IMR-90 (cell line): ENCODE measurements around the gene ITSN2. TPM values are rescaled to one million over a fixed set of nuclear protein-coding genes. Genes with fewer than 3 reads are reported as not detected.

Experiments
- ATAC-seq: fragments of 200-7000 bp; cut with Tn5 transposase; 2 replicates; pipeline ENCODE4 v1.9.1; 2020; ENCODE audit warnings: low read depth, mild to moderate bottlenecking, moderate library complexity
- BruUV-seq: library from RNA; stranded (reverse); fragments of 400-500 nt; replicated peaks from 2 replicates; lab custom pipeline; 2021; lab: Mats Ljungman, UMichigan
- CTCF ChIA-PET: fragments of 300-600 bp; formaldehyde crosslinking; extraction: SDS; loops from one replicate; lab custom pipeline; 2021; ENCODE audit warnings: antibody characterized with exemption; lab: Yijun Ruan, JAX
- POLR2A ChIA-PET: fragments of 300-600 bp; sonication (Branson Sonifier 250); formaldehyde crosslinking; loops from one replicate; lab custom pipeline; 2022; ENCODE audit warnings: antibody characterized with exemption; ENCODE audit not compliant: unreplicated experiment; lab: Charles Lee
- DNase-seq: peaks from one replicate; pipeline ENCODE4 v3.0.0; 2013
- H2AFZ ChIP-seq: replicated peaks from 2 replicates; pipeline ENCODE3; 2013; ENCODE audit warnings: low read length, mild to moderate bottlenecking; ENCODE audit not compliant: poor library complexity
- H2AK5ac ChIP-seq: 2 replicates; pipeline ENCODE4 v1.6.1; 2013; ENCODE audit warnings: low read depth, low read length, inconsistent platforms
- H2AK9ac ChIP-seq: replicated peaks from 2 replicates; pipeline ENCODE3; 2013; ENCODE audit warnings: mild to moderate bottlenecking, low read depth, low read length, moderate library complexity; ENCODE audit not compliant: poor library complexity
- H2BK120ac ChIP-seq: 2 replicates; pipeline ENCODE4 v1.6.1; 2013; ENCODE audit warnings: low read depth, low read length, inconsistent platforms
- H2BK15ac ChIP-seq: 3 replicates; pipeline ENCODE4 v1.6.1; 2013; ENCODE audit warnings: low read depth, low read length, inconsistent platforms
- H2BK20ac ChIP-seq: 2 replicates; pipeline ENCODE4 v1.6.1; 2013; ENCODE audit warnings: low read depth, mild to moderate bottlenecking, inconsistent platforms, low read length, moderate library complexity
- H2BK5ac ChIP-seq: 2 replicates; pipeline ENCODE4 v1.6.1; 2013; ENCODE audit warnings: mild to moderate bottlenecking, low read depth, low read length, inconsistent platforms; ENCODE audit not compliant: poor library complexity, severe bottlenecking
- H3K14ac ChIP-seq: replicated peaks from 2 replicates; pipeline ENCODE4 v1.6.1; 2013; ENCODE audit warnings: low read depth, low read length, inconsistent platforms
- H3K18ac ChIP-seq: 2 replicates; pipeline ENCODE4 v1.6.1; 2013; ENCODE audit warnings: low read depth, low read length, control low read depth
- H3K23ac ChIP-seq: 2 replicates; pipeline ENCODE4 v1.6.1; 2013; ENCODE audit warnings: low read depth, low read length, inconsistent platforms
- H3K27ac ChIP-seq: 2 replicates; pipeline ENCODE4 v1.5.1; 2013; ENCODE audit warnings: mild to moderate bottlenecking, control low read depth, low read length; ENCODE audit not compliant: insufficient read depth
- H3K27me3 ChIP-seq: 2 replicates; pipeline ENCODE4 v1.6.1; 2013; ENCODE audit warnings: low read length; ENCODE audit not compliant: control insufficient read depth, insufficient read depth
- H3K36me3 ChIP-seq: 2 replicates; pipeline ENCODE4 v1.6.1; 2013; ENCODE audit warnings: low read length, mixed read lengths; ENCODE audit not compliant: control insufficient read depth, insufficient read depth
- H3K4ac ChIP-seq: 2 replicates; pipeline ENCODE4 v1.6.1; 2013; ENCODE audit warnings: low read depth, low read length, inconsistent platforms
- H3K4me1 ChIP-seq: 2 replicates; pipeline ENCODE4 v1.6.1; 2013; ENCODE audit warnings: low read length, mixed read lengths; ENCODE audit not compliant: control insufficient read depth, insufficient read depth
- H3K4me2 ChIP-seq: 2 replicates; pipeline ENCODE4 v1.6.1; 2013; ENCODE audit warnings: low read depth, mild to moderate bottlenecking, control low read depth, low read length, moderate library complexity
- H3K4me3 ChIP-seq: 2 replicates; pipeline ENCODE4 v1.5.1; 2013; ENCODE audit warnings: low read depth, mild to moderate bottlenecking, control low read depth, low read length, moderate library complexity; ENCODE audit not compliant: insufficient read depth
- H3K56ac ChIP-seq: 2 replicates; pipeline ENCODE4 v1.6.1; 2013; ENCODE audit warnings: low read length, inconsistent platforms; ENCODE audit not compliant: insufficient read depth; ENCODE audit errors: extremely low read depth
- H3K79me1 ChIP-seq, 2 experiments: 2 replicates each; pipeline ENCODE4 v1.6.1; 2013; ENCODE audit warnings: low read length in 2 of 2, inconsistent platforms in 1 of 2, low read depth in 1 of 2
- H3K9ac ChIP-seq: 2 replicates; pipeline ENCODE4 v1.6.1; 2013; ENCODE audit warnings: low read depth, low read length, control low read depth
- H3K9me1 ChIP-seq: 2 replicates; pipeline ENCODE4 v1.6.1; 2013; ENCODE audit warnings: low read length, inconsistent platforms; ENCODE audit not compliant: insufficient read depth
- H3K9me3 ChIP-seq: 2 replicates; pipeline ENCODE4 v1.6.1; 2013; ENCODE audit warnings: low read length; ENCODE audit not compliant: control insufficient read depth, insufficient read depth
- H4K20me1 ChIP-seq: 2 replicates; pipeline ENCODE4 v1.6.1; 2013; ENCODE audit warnings: low read length, inconsistent platforms; ENCODE audit not compliant: insufficient read depth
- H4K5ac ChIP-seq: 2 replicates; pipeline ENCODE4 v1.6.1; 2013; ENCODE audit warnings: mild to moderate bottlenecking, low read depth, low read length, control low read depth
- H4K8ac ChIP-seq, 2 experiments: 2 replicates each; pipeline ENCODE4 v1.6.1; 2013; ENCODE audit warnings: low read depth in 2 of 2, low read length in 2 of 2, control low read depth in 1 of 2, inconsistent platforms in 1 of 2
- H4K91ac ChIP-seq: 2 replicates; pipeline ENCODE4 v1.6.1; 2013; ENCODE audit warnings: low read depth, low read length, inconsistent platforms; ENCODE audit not compliant: insufficient read depth
- BHLHE40 ChIP-seq: fragments of 150-350 bp; IDR thresholded peaks from 2 replicates; pipeline ENCODE4 v1.6.1; 2016; ENCODE audit warnings: mild to moderate bottlenecking, low read depth, low read length
- CEBPB ChIP-seq: IDR thresholded peaks from 2 replicates; pipeline ENCODE4 v1.6.1; 2012; ENCODE audit warnings: low read depth, low read length, improper control_type of control experiment
- CTCF ChIP-seq: conservative IDR thresholded peaks from 2 replicates; pipeline ENCODE4 v1.5.1; 2012; ENCODE audit warnings: mild to moderate bottlenecking, low read depth, low read length, improper control_type of control experiment
- ELK1 ChIP-seq: fragments of 150-350 bp; IDR thresholded peaks from 2 replicates; pipeline ENCODE4 v1.6.1; 2016; ENCODE audit warnings: low read depth, mild to moderate bottlenecking, low read length, moderate library complexity, borderline replicate concordance
- MAFK ChIP-seq: IDR thresholded peaks from 2 replicates; pipeline ENCODE4 v1.6.1; 2012; ENCODE audit warnings: low read depth, low read length, improper control_type of control experiment
- NFE2L2 ChIP-seq: fragments of 150-350 bp; IDR thresholded peaks from 2 replicates; pipeline ENCODE4 v1.6.1; 2016; ENCODE audit warnings: low read depth, mild to moderate bottlenecking, low read length
- RAD21 ChIP-seq: IDR thresholded peaks from 2 replicates; pipeline ENCODE4 v1.6.1; 2012; ENCODE audit warnings: low read length, improper control_type of control experiment
- RCOR1 ChIP-seq: IDR thresholded peaks from 2 replicates; pipeline ENCODE4 v1.6.1; 2012; ENCODE audit warnings: mild to moderate bottlenecking, low read length, improper control_type of control experiment; ENCODE audit not compliant: insufficient replicate concordance
- RFX5 ChIP-seq: IDR thresholded peaks from 2 replicates; pipeline ENCODE4 v1.8.0; 2012; ENCODE audit warnings: low read depth, mild to moderate bottlenecking, low read length, moderate library complexity
- SMC3 ChIP-seq: fragments of 150-350 bp; IDR thresholded peaks from 2 replicates; pipeline ENCODE4 v1.6.1; 2016; ENCODE audit warnings: low read depth, mild to moderate bottlenecking, antibody characterized with exemption, low read length, moderate library complexity
- USF2 ChIP-seq: fragments of 150-350 bp; IDR thresholded peaks from 2 replicates; pipeline ENCODE4 v1.6.1; 2017; ENCODE audit warnings: mild to moderate bottlenecking, antibody characterized with exemption, low read length, low read depth
- WGBS, 2 experiments: methylation state at CpG; one replicate each; pipeline versions ENCODE4 v1.1.5 to v1.1.7; 2013; ENCODE audit warnings: missing lambda C conversion rate in 2 of 2; ENCODE audit not compliant: insufficient read length in 1 of 2; ENCODE audit errors: extremely low coverage in 2 of 2; 5-methylcytosine and 5-hydroxymethylcytosine counted together
- dilution Hi-C: fragments of 300-500 bp; cut with HindIII; formaldehyde crosslinking; loops from one replicate; pipeline ENCODE4 v1.14.3; 2018; ENCODE audit warnings: low sequenced_read_pairs; ENCODE audit not compliant: unreplicated experiment
- in situ Hi-C: fragments of 300-500 bp; cut with MboI; formaldehyde crosslinking; loops from 3 replicates; pipeline ENCODE4 v1.14.3; 2019; ENCODE audit warnings: low sequenced_read_pairs, inconsistent platforms, mixed read lengths
- intact Hi-C: fragments of 100-400 bp; cut with micrococcal nuclease; formaldehyde crosslinking; loops from 2 replicates; pipeline ENCODE4 v1.10.0; 2022
- polyA plus RNA-seq, 3 experiments: library from polyadenylated mRNA; depleted of rRNA; stranded (reverse); fragments of >200 nt; gene quantifications; 2 replicates each; pipeline ENCODE4 v1.2.3, GENCODE V29; 2012; ENCODE audit warnings: low replicate concordance in 1 of 3
- total RNA-seq: library from RNA; depleted of rRNA; stranded (reverse); fragments of >200 nt; gene quantifications from 2 replicates; pipeline ENCODE4 v1.2.3, GENCODE V29; 2012

ITSN2 gene
- total and polyA plus RNA-seq, 2 of the 4 experiments (the other 2 are of a cell fraction) = 10.7 to 17.2 TPM

GRCh38 chr2:24342110-24342910 is 18.0 kb downstream of the ITSN2 start (continued):
- no peak for TF ChIP-seq RAD21

DNA sequence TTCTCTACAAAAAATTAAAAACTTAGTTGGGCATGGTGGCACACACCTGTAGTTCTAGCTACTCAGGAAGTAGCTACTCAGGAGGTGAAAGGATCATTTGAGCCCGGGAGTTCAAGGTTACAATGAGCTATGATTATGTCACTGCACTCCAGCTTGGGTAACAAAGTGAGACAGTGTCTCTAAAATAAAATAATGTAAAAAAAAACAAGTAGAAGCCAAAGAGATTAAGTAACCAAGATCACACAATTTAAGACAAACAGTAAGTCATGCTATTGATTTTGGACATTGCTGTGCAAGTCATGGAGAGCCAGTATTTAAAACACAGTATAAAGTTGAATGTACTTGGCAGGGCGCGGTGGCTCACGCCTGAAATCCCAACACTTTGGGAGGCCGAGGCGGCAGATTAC is 20.5 kb downstream of the ITSN2 start:
- no peak for DNase-seq
- Histone ChIP-seq H3K18ac (no peak overlapping the region), H3K4me1 (peaks cover 2% of the 10 kb centered on the region; the same call in 1 of the 2 replicates), H2BK5ac (no peak overlapping the region), H2BK15ac (no peak overlapping the region), H3K27me3 (no peaks in the 10 kb centered on the region), H3K23ac (no peak overlapping the region), H3K9me1 (no peaks in the 10 kb centered on the region), H3K4me2 (no peak overlapping the region), H4K5ac (no peak overlapping the region), H3K4me3 (no peak overlapping the region), H4K91ac (no peak overlapping the region), H3K36me3 (no peaks in the 10 kb centered on the region), H2AFZ (no peak overlapping the region), H2AK5ac (no peak overlapping the region), H3K9me3 (no peaks in the 10 kb centered on the region), H2BK20ac (no peak overlapping the region), H3K4ac (no peak overlapping the region), H3K56ac (no peak overlapping the region), H2BK120ac (no peak overlapping the region), H4K8ac (no peak overlapping the region), H4K20me1 (peaks cover 13% of the 10 kb centered on the region), H3K14ac (no peak overlapping the region), H2AK9ac (no peak overlapping the region), H3K9ac (no peak overlapping the region), H3K79me1 (peaks cover 33 to 38% of the 10 kb centered on the region in 2 experiments), H3K27ac (no peak overlapping the region)
- no peak for ATAC-seq
- POLR2A ChIA-PET = no interaction called here
- WGBS, 2 experiments = no CpG with 5 or more reads among the region's 6 CpGs
- TF ChIP-seq RAD21 = no peak
- TF ChIP-seq USF2 = no peak
- TF ChIP-seq RCOR1 = no peak
- TF ChIP-seq RFX5 = no peak
- TF ChIP-seq CTCF = no peak
- no peak for TF ChIP-seq NFE2L2
- no peak for TF ChIP-seq SMC3
- TF ChIP-seq CEBPB = no peak
- no peak for TF ChIP-seq MAFK
- TF ChIP-seq ELK1 = no peak
- no peak for TF ChIP-seq BHLHE40
- dilution Hi-C loops (no loop called here), intact Hi-C loops (no loop called here), in situ Hi-C loops (no loop called here)
- no TSS peak for BruUV-seq
- CTCF ChIA-PET = interaction anchor here (0.6 kb wide), 2 partner anchors 32 to 423 kb away, joined by 4 to 5 read pairs; no protein-coding TSS in a partner anchor
